ENCODE results near the gene DSCAM.

Gene DSCAM

GRCh38 chr21:40835184-40835694, 11.7 kb downstream of the DSCAM start:
- no peak for DNase-seq

DNA sequence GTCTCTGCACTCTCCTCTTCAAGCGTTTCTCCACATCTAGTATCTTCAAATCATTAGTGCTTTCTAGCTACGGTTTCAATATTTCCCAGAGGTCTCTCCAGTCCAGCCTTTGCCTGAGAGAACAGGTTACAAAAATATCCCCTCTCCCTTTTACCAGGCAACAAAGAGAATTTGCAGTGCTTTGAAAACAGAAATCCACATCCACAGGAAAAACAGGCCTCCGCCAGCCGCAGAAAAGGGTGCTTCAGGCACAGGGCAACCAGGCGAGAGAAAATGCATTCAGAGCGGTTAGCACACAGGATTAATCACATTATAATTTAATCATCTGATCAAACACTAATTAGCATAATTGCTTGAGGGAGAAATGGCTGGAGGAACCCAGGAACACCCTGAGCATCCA, 13.8 kb downstream of the DSCAM start:
- no peak for DNase-seq

- no peak for DNase-seq
Observed at GRCh38 chr21:40832316-40832715, 14.6 kb downstream of the DSCAM start.

DNA sequence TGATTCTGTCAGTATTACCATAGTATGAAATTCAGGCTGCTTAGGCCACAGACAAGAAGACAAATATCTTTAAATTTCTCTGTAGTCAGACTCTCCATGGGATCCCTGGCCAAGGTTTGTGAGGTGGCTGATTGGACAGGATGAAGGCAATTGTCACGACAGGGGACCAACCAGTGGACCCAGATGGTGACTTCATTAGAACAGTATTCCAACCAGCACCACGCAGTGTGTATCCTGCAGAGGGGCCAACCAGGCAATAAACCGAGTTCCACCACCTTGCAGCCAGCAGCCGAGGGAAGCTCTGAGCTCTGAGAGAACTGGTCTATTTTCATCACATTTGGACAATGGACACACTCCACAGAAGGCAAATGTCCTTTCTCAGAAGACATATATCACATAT, 16.1 kb downstream of the DSCAM start:
- DNase-seq, result no peak

GRCh38 chr21:40829791-40830190, 17.2 kb downstream of the DSCAM start:
- no peak for DNase-seq

DNA sequence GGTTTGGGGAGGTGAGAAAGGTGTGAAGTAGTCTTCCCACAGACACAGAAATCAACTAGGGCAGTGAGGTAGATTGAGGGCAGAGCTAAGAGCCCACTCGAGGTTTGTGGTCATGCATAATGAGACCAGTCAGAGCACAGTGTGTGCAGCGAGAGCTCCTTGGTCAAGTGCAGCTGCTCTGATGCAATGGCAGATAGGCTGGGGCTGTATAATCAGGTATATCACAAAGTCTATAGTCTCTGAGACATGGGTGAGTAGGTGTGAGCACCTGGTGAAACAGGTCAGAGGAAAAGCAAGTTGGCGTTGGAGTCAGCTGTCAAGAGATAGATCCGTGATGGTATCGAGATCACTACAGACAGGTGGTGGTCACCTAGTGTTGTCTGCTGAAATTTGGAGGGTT, 17.6 kb downstream of the DSCAM start:
- DNase-seq, result no peak

DNA sequence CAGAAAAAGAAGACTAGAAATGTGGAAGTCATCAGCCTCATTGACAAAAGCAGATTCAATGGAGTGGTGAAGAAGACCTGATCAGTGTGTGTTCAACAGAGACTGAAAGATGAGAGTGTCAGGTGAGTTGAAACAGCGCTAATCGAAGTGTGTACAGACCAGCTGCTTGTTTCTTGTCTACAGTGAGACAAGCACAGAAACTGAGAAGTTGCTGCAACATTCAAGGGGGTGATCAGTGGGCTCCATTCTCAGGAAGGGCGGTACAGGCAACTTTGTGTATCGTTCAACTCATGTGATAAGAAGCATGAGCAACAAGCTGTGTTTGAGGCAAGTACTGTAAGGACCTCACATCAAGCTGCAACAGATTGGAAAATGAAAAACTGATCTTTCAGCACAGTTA, 19.4 kb downstream of the DSCAM start:
- DNase-seq, result no peak

GRCh38 chr21:40819071-40819900, 27.7 kb downstream of the DSCAM start:
- no peak for DNase-seq

- DNase-seq, result no peak
Observed at GRCh38 chr21:40813918-40814317, 33.0 kb downstream of the DSCAM start.

DNA sequence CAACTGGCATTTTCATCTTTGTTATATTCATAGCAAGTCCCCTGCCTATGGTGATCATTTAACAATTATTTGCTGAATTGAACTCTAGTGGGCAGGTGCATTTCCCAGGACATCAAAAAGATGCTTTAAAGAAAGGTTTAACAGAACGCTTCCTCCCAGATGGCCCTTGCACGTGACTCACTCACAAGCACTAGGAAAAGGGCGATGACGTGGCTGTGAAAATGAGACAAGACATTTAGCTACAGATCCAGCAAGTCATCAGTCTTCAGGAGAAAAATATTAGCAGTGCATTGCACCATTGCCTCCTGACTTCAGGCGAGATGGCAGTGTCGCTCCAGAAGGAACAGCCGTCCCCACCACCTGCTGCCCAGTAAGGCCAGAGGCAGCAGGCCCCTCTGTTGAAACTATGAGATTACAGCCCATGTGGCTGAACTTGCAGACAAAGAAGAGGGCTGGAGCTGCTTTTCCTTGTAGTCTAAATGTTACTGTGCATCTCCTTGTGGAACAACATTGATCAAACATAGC, 37.2 kb downstream of the DSCAM start:
- no peak for DNase-seq

GRCh38 chr21:40803101-40803500, 43.9 kb downstream of the DSCAM start:
- no peak for DNase-seq

- DNase-seq, result no peak
Observed at GRCh38 chr21:40800126-40800525, 46.8 kb downstream of the DSCAM start.

DNA sequence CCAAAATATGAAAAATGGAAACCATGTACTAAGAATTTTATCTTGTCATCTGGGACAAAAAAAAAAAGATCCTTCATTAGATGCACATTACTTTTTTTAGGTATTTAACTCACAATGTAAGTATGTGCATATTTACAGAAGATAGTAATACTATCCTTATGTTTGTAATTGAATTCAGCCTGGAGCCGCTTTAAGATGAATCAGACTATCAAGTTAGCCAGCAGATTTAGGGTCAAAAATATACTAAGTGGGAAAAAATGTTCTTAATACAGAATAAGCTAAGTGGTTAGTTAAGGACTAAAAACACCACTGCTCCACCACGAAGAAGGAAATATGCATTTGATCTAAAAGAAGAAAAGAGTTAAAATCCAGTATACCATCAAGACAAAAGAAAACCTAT, 49.1 kb downstream of the DSCAM start:
- no peak for DNase-seq

DNA sequence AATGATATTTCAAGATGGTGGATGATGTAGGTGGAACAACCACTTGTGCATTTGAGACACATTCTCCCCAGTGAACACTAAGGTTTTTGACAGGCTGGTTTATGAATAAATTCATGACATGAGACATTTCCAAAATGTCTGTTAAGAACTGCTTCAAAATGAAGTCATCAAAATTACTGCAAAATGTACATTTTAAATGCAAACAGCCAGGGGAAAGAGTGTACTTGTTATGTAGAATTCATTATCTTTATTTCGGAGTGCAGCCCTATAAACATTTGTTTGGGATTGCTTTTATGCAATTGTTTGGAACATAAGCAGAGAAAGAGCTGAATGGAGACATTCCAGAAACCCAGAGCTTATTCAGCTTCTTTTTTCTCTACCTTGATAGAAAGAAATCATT, 49.5 kb downstream of the DSCAM start:
- DNase-seq, result no peak

DNA sequence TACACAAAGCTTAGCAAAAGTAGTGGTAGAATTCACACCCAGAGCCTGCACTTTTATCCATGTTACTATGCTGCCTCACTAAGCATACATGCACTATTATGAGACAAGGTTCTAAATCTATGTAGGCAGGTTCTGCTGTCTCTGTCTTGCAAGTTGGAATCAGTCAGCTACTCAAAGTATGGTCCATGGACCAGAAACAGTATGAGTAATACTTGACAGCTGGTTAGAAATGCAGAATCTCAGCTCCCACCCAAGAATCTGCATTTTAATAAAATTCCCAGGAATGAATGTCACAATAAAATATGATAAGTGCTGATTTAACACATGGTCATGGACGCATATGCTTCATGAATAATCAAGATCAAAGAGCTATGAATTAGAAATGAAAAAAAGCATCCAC, 50.5 kb downstream of the DSCAM start:
- no peak for DNase-seq

- DNase-seq, result no peak
Observed at GRCh38 chr21:40795313-40795712, 51.6 kb downstream of the DSCAM start.

GRCh38 chr21:40792691-40793456, 54.1 kb downstream of the DSCAM start:
- no peak for DNase-seq

DNA sequence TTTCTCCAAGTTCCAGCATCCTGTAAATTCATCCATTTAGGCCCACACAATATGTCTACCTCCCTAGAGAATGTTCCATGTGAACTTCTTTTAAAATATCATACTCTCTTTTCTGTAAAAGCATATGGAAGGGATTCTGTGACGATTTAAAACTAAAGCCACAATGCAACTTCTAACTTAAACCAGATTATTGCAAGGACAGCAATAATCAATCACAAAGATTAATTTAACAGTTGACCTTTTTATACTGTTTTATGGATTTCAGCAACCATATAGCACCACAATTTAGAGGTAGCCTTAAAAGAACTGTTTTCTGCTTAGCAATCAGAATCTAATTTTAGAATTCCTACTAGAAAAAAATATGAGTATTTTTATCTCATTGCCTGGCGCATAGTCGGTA, 58.3 kb downstream of the DSCAM start:
- DNase-seq, result no peak

DNA sequence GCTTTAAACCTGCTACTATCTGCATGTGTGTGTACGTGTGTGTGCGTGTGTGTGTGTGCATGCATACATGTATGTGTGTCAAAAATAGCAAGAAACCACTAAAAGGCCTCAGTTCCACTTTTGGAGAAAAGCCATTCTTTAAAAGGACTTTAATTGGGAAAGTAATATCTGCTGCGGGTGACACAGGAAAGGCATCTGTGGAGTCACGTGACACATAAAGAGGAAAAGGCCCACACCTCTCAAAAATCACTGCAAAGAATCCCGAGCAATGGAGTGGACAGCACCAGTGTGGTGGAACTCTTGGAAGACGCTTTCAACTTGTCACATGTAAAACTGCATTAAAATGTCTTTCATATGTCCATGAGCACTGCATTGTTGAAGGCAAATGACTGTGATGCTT, 63.6 kb downstream of the DSCAM start:
- DNase-seq, result no peak

- no peak for DNase-seq
Observed at GRCh38 chr21:40770435-40771055, 76.4 kb downstream of the DSCAM start.

DNA sequence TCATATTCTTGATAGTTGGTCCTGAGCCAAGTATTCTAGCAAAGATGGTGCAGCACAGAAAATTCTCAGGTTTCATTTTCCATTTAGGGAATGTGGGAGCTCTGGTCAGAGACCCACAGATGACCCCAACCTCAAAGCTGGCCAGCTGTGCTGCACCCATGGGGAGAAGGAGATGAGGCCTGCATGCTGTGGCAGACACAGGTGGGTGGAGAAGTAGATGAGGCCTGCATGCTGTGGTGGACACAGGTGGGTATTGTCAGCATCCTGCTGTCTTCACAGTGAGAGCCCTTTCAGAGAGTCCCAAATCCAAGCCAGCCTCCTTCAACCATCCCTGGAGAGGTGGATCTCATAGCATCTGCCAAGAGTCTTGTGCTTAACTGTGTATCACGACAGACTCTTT, 77.7 kb downstream of the DSCAM start:
- DNase-seq, result no peak

DNA sequence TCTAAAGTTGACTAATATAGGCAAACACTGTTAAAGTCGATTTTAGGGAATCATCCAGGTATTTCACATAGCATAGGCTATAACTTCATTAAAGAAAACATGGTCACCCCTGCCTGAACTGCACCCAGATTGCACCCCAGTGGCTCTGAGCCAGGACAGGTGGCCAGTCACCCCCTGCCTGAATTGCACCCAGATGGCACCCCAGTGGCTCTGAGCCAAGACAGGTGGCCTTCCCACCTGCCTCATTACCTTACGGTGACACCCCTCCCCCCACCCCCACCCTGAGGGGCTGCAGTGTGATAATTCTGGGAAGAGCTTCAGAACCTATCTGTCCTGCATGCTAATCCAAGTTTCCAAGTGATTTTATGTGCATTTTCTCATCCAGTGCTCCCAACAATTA, 78.9 kb downstream of the DSCAM start:
- no peak for DNase-seq

- no peak for DNase-seq
Observed at GRCh38 chr21:40766381-40766780, 80.6 kb downstream of the DSCAM start.

- no peak for DNase-seq
Observed at GRCh38 chr21:40765811-40766210, 81.1 kb downstream of the DSCAM start.

Measured in DMS153 (cell line).